ENCODE data around the gene PDS5A. TPM values are rescaled to one million over a fixed set of nuclear protein-coding genes. Genes with fewer than 3 reads are reported as not detected.

Gene PDS5A
- polyA plus RNA-seq, 3 donors: 14.2 to 19.4 (median 17.7) TPM

- H3K79me2 ChIP-seq (ENCODE audit: insufficient read depth, low read length): no peaks in the 10 kb centered on the region
- no peak overlapping the region for H2AFZ ChIP-seq (ENCODE audit: insufficient read depth, low read depth, low read length, poor library complexity, severe bottlenecking)
- H3K4me2 ChIP-seq (replicated peaks; ENCODE audit: extremely low read depth, low read length, poor library complexity, severe bottlenecking): no peak overlapping the region
- no peak overlapping the region for H3K9ac ChIP-seq (ENCODE audit: insufficient read depth, low read length, poor library complexity, severe bottlenecking)
- WGBS (ENCODE audit: insufficient coverage): no CpG with 5 or more reads among the region's 2 CpGs
- no peaks in the 10 kb centered on the region for H3K4me1 ChIP-seq (ENCODE audit: control insufficient read depth in 1 of 2, insufficient read depth in 2 of 2, low read length in 2 of 2)
- Mint-ChIP-seq H3K36me3 (peaks cover 65 to 82% of the 10 kb centered on the region in 2 donors), H3K27ac (no peak overlapping the region), H3K4me3 (no peak overlapping the region), H3K9me3 (no peaks in the 10 kb centered on the region), H3K4me1 (no peaks in the 10 kb centered on the region), H3K27me3 (ENCODE audit: low read depth in 3 of 3) (no peaks in the 10 kb centered on the region)
- no peak overlapping the region for H3K27ac ChIP-seq (ENCODE audit: low read depth in 1 of 2, low read length in 2 of 2)
- no peak for DNase-seq
- no peaks in the 10 kb centered on the region for H4K20me1 ChIP-seq (ENCODE audit: insufficient read depth, low read length)
- TF ChIP-seq, protein P1, sequence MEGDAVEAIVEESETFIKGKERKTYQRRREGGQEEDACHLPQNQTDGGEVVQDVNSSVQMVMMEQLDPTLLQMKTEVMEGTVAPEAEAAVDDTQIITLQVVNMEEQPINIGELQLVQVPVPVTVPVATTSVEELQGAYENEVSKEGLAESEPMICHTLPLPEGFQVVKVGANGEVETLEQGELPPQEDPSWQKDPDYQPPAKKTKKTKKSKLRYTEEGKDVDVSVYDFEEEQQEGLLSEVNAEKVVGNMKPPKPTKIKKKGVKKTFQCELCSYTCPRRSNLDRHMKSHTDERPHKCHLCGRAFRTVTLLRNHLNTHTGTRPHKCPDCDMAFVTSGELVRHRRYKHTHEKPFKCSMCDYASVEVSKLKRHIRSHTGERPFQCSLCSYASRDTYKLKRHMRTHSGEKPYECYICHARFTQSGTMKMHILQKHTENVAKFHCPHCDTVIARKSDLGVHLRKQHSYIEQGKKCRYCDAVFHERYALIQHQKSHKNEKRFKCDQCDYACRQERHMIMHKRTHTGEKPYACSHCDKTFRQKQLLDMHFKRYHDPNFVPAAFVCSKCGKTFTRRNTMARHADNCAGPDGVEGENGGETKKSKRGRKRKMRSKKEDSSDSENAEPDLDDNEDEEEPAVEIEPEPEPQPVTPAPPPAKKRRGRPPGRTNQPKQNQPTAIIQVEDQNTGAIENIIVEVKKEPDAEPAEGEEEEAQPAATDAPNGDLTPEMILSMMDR (IDR thresholded peaks at IDR 0.05): no peak
- H3K27me3 ChIP-seq (ENCODE audit: control insufficient read depth in 2 of 2, insufficient read depth in 2 of 2, low read length in 2 of 2): no peaks in the 10 kb centered on the region
- intact Hi-C loops (cut with micrococcal nuclease): no loop called here
- H3K9me3 ChIP-seq (replicated peaks in 1 of 2; ENCODE audit: control insufficient read depth in 1 of 2, insufficient read depth in 1 of 2, low read length in 2 of 2): no peaks in the 10 kb centered on the region
- H3K4me3 ChIP-seq (replicated peaks in 1 of 3; ENCODE audit: low read depth in 2 of 3, low read length in 3 of 3): no peak overlapping the region
- H3K36me3 ChIP-seq (replicated peaks in 1 of 2; ENCODE audit: control insufficient read depth in 1 of 2, insufficient read depth in 2 of 2, low read length in 2 of 2): peaks cover 84 to 99% of the 10 kb centered on the region in 2 donors
These were observed 76.7 kb downstream of the PDS5A start for GRCh38 chr4:39900966-39901365.

DNA sequence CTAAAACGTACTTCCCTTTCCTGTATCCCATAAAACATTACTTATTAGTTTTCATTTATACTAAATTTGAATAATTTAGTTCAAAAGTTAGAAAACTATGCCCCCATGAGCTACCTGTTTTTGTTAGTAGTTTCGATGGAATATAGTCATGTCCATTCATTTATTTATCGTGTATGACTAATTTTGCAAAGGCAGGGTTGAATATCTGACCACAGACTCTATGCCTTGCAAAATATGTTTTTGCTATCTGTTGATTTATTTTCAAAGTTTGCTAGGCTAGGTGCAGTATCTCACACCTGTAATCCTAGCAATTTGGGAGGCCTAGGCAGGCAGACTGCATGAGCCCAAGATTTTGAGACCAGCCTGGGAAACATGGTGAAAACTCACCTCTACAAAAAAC is 78.4 kb downstream of the PDS5A start:
- no peaks in the 10 kb centered on the region for H3K9me3 ChIP-seq (replicated peaks in 1 of 2; ENCODE audit: control insufficient read depth in 1 of 2, insufficient read depth in 1 of 2, low read length in 2 of 2)
- DNase-seq: no peak
- H3K36me3 ChIP-seq (replicated peaks in 1 of 2; ENCODE audit: control insufficient read depth in 1 of 2, insufficient read depth in 2 of 2, low read length in 2 of 2): peaks cover 88 to 99% of the 10 kb centered on the region in 2 donors
- H3K9me3 Mint-ChIP-seq: no peaks in the 10 kb centered on the region
- H3K4me2 ChIP-seq (replicated peaks; ENCODE audit: extremely low read depth, low read length, poor library complexity, severe bottlenecking): no peak overlapping the region
- intact Hi-C loops (cut with micrococcal nuclease): no loop called here
- no peak overlapping the region for H3K4me3 ChIP-seq (replicated peaks in 1 of 3; ENCODE audit: low read depth in 2 of 3, low read length in 3 of 3)
- H3K27ac Mint-ChIP-seq: no peak overlapping the region
- no peaks in the 10 kb centered on the region for H3K79me2 ChIP-seq (ENCODE audit: insufficient read depth, low read length)
- no peak overlapping the region for H2AFZ ChIP-seq (ENCODE audit: insufficient read depth, low read depth, low read length, poor library complexity, severe bottlenecking)
- peaks cover 70 to 85% of the 10 kb centered on the region in 2 donors for H3K36me3 Mint-ChIP-seq
- no peak overlapping the region for H3K4me3 Mint-ChIP-seq
- H3K27me3 Mint-ChIP-seq (ENCODE audit: low read depth in 3 of 3): no peaks in the 10 kb centered on the region
- no peaks in the 10 kb centered on the region for H3K27me3 ChIP-seq (ENCODE audit: control insufficient read depth in 2 of 2, insufficient read depth in 2 of 2, low read length in 2 of 2)
- WGBS (ENCODE audit: insufficient coverage): no CpG with 5 or more reads among the region's 3 CpGs
- no peak overlapping the region for H3K27ac ChIP-seq (ENCODE audit: low read depth in 1 of 2, low read length in 2 of 2)
- H3K4me1 ChIP-seq (ENCODE audit: control insufficient read depth in 1 of 2, insufficient read depth in 2 of 2, low read length in 2 of 2): no peaks in the 10 kb centered on the region
- TF ChIP-seq, protein P1 (IDR thresholded peaks at IDR 0.05): no peak
- no peak overlapping the region for H3K9ac ChIP-seq (ENCODE audit: insufficient read depth, low read length, poor library complexity, severe bottlenecking)
- no peaks in the 10 kb centered on the region for H3K4me1 Mint-ChIP-seq
- H4K20me1 ChIP-seq (ENCODE audit: insufficient read depth, low read length): no peaks in the 10 kb centered on the region
